Activated T-cell treated with anti-CD3 and anti-CD28 coated beads for 4 hours (primary cell): ENCODE data around the gene C2orf72.
"Not testable (repeated sequence)": the region's sequence is repeated elsewhere in the genome, so short reads cannot be mapped to it uniquely, and the experiment has no call there.

Experiments
- DNase-seq: peaks from one replicate; pipeline ENCODE4 v3.0.0-alpha.2; 2020

Gene C2orf72

DNA sequence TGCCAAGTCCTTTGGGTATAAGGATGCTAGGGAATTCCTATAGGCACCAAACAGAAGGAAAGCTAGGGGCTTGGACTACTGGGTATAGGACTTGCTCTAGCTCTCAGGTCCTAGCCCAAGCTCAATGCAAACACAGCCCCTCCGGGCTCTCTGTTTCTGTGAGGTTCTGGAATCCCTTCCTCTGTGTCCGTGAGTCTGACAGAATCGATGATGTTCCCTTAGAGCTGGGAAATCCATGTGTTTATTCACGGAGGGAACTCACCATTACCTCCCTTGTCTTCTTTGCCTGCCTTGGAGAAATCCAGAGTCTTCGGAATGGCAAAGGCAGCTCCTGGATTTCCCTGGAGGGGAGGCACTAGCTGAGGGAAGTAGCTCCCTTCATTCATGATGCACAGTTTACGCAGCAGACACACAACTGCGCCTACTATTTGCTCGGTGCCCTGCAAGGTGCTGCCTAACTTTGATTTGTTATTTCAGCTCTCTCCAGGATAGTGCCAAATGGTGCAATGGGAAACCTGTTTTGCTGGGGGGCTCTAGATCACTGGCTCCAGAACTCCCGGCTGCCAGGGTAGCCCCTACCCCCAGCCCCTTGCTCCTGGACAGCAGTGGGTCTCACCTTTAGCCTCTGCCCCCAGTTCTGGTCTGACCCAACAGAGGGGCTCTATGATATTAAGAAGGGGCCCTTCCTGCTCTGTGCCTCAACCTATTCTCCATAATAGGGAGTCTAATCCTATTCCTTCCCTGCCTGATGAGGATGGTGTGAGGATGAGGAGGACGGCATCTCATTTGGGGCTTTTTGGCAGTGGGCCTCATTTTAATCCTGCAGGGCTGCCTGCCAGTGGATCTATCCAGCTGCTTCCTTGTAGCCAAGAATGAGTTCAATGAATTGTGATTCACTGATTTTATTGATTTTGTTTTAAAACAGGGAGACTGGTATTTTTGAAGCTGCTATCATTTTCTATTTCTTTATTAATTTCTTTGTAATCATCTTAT is 10.9 kb downstream of the C2orf72 start:
- DNase-seq = no peak

DNA sequence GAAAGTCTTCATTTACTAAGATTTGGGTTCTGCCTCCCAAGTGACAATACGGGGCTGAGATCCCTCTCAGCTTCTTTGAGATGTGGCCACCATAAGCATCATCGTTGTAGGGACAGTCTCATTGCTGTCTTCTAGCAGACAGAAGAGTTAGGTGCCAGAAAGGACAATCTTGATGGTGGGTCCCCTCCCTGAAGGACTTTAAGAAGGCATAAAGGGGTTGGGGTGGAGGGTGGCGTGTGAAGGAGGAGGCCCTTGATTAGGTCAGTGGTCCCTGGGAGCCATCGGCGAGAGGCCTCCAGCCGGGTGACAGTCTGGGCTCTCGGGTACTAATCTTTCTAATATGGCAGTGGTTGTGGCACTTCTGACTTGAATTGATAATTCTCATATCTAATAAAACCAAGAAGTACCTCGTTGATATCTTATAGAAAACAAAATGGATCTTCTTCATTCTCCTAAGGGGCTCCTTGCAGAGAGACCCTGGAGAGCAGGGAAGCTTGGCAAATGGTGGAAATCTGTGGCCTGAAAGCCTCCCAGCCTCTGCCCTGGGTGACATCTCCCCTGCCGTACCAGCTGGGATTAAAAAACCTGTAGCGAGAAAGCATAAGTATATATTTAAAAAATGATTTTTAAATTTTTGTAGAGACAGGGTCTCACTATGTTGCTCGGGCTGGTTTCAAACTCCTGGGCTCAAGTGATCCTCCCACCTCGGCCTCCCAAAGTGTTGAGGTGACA is 12.1 kb downstream of the C2orf72 start:
- DNase-seq = no peak

DNA sequence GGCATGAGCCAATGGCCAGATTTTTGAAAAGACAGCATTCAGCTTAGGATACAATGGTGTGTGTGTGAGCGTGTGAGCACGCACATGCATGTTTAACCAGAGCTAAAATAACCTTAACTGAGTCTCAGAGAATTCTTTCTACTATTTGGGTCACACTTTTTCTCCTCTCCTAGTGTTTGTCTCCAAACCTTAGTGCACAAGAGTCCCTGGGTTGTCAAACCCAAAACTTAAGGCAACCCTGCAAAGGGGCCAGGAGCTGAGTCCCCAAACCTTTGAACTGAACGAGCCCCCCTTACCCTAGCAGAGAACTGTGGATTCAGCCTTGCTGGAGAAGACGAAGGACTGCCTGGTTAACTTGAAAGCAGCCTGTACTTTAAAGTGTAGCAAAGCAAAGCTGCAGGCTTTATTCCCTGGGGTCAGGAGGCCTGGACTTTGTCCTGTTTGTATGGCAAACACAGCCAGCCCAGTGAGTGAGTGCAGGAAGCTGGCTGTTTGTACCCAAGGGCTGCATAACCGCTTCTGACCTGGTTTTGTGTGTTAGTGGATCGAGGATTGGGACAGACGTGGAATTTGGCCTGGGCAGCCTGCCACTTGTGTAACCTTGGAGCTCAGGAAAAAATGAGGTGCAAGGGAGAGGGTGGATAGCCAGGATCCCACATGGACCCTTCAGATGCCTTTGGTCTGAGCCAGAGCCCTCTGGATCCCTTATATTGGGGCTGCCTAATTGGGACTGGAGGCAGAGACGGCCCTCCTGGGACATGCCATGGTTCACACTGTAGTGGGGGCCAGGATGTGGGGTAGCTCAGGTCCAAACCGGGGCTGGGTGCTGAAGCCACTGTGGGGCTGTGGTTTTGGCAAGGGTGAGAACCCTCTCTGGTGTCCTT is 12.9 kb downstream of the C2orf72 start:
- no peak for DNase-seq

DNA sequence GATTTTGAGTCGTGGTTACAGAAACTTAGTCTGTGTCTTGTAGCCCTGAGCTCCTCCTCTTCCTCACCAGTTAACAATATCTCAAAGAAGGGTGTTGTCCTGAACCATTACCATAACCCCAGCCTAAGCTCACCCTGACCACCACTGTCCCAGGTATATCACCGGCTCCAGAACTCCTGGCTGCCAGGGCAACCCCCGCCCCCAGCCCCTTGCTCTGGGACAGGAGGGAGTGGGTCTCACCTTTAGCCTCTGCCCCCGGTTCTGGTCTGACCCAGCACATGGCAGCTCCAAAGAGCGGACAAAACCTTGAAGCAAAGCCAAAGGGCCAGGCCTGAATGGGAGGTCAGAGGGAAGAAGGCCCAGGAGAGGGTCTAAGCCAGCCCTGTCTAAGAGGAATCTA is 13.8 kb downstream of the C2orf72 start:
- DNase-seq = no peak

DNA sequence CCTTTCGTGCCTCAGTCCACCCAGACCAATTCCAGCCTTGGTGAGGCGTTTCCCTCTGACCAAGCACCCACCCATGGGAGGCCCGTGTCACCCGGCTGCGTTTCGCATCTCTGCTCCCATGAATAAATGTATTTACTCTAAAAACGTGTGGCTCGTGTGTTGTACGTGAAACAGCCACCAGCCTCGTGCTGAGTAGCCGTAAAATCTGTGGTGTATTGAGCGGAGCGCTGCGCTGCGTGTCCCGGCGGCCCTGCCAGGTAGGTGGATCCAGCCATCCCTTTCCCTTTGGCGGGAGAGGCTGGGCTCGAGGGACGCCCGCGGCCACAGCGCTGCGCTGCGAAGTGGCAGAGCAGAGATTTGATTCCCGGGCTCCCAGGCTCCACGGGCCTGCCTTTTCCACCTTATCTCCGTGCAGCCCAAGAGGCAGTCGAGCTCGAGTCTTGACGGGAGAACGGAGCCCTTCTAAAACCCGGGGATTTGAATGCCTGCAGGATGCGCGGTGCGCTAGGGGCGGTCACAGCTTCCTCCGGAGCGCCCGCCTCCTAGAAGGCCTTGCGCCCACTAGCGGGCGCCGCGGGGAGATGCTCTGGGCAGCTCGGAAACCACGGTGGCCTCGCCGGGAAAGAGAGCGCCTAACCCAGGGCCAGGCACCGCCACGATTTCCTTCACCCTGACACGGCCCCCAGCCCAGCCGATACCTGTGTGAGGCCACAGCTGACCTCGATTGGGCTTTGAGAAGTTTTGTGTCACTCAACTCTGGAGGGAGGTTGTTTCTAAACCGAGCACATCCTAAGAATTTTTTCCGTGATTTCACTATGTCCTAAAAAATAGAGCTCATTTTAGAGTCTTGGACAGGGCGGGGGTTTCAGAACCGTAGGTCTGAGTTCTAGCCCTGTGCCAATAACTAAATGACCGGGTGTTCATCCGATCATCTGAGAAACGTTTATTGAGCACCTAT is 15.4 kb downstream of the C2orf72 start:
- peak; percentile 71 for DNase-seq

DNA sequence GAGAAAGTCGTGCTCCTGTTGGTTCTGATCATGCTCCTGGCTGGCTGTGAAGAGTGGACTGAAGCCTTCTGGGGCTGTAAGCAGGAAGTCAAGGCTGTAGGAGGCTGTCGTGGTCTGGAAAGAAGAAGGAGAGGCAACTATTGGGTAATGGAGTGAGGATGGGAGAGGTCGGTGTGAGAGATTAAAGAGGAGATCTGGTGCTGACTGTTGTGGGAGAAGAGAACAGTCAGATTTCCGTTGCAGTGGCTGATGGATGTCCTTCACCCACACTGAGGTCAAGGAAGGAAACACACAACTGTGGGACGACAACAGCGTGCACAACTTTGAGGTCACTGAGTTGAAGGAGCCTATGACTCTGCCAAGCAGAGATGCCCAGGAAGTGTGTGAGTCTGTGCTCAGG is 16.5 kb downstream of the C2orf72 start:
- no peak for DNase-seq

DNA sequence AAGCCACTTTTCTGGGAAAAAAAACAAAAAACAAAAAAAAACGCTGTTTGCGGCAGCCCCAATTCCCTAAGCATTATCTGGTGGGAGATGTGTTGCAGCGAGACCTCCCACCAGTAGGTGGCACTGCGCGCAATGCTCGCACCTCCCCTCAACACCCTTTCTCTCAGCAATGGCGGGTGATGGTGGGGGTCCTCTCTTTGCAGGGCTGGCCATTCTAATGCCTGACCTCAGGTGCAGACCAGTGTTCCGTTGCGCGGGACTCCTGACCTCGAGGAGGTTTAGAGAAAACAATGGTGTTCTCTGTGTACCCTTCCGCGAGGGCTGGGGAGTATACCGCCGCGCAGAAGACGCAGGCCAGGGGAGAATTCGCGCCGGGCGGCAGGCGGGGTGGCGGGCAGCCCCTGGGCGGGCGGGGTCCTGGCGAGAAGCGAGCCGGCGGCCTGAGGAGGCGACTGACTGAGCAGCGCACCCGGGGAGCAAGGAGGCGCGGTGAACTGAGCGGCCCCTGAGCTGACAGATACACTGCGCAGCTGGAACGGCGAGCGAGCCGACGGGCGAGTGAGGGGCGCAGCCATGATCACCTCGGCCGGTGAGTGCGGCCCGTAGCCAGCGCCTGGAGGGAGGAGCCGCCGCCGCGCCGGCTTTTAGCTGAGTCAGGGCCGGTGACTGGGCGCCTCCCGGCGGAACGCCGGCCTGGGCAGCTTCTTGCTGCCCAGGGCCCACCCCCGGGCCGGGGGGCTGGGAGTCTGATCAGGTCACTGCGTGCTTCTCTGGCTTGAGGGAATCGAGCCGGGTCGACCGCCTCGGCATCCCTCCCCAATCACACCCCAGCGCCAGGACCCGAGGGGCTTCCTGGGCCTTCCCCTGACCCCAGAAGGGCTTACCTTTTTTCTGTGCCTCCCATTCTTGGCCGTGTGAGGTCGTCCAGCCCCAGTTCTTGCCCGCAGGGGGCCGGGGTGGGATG is 19.4 kb downstream of the C2orf72 start, which contains the start of gene PSMD1:
Gene PSMD1 (plus strand): TSS at position 415 of the 964 bp plus-strand sequence. CDS start 159 bp downstream, at position 574.
- peak; percentile 92 for DNase-seq

DNA sequence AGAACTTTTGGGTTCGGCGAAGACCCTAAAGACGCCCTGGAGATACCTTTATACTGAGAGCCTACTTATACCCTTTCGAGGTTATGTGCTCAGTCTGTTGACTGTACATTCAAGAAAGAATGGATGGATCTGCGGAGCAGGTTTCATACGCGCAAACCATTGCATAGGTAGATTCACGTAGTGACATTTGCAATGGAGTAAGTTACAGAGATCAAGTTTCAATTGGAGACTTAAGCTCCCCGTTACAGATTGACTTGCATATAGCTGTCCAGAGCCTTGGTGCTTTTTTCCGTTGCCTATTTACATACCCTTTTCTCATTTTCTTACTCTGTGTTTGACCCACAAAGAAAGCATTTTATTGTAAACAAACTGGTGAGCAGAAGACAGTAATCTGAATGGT is 20.3 kb downstream of the C2orf72 start:
- DNase-seq = no peak

DNA sequence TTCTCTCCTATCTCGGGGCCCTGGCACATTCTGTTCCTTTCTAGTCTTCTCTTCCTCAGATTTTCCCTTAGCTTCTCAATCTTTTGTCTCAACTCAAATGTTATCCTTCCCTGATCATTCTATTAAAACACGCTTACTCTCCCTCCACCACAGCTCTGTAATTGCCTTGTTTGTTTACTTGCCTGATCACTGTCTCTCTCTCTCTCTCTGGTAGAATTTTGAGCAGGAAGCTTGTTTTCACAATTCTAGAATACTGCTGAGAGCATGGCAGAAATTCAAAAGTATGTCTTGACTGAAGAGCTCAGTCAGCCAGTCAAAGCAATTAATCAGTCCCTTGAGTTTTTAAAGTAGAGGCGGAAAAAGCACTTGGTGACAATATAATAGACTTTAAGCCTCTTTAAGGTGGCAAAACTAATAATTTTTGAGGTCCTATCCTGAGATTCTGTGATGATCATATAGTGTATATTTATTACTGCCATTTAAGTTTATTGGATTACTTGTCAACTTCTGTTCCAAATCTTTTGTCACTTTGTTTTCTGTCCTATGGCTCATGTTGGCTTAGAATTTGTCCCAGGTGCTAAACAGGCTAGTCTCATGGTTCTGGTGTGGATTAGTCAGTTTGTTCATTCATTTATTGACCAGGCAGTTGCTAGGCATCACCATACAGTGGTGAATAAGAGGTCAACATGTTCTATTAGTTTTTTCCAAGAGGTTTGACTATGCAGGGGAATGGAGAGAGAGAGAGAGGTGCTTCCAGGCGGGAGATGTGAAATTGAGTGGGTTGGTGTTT is 21.6 kb downstream of the C2orf72 start:
- DNase-seq = no peak

DNA sequence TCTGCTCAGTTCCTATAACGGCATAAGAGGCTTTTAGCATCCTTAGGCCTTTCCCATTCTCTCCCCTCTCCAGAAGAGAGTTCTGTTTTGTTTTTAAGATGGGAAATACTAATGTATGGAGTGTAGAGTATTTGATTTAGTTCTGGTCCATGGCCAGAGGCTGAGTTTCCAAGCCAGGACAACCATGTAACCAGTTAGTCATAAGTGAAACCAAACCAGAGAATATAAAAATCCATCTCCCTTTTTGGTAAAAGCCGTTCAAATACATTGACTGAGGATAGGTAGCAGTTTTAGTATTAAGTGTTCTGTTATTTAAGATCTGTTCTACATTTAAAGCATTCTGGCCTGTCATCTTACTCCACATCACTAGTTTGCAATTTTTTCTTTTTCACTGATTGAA is 22.4 kb downstream of the C2orf72 start:
- DNase-seq = no peak

DNA sequence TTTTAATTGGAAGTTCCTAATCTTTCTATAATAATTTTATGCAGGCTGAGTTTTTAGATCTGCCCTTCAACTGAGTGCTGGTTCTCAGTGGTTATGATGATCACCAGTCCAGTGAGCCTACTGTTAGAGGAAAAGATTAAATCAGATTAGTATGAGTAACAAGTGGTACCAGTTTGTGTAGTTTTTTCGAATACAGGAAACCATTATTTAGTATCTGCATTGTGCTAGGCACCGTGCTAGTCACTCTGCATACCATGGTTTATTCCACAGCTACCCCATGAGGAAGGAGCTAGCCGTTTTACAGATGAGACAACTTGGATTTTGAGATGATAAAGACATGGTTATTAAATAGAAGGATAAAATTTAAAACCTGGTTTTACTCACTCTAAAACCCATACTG is 25.5 kb downstream of the C2orf72 start:
- no peak for DNase-seq

DNA sequence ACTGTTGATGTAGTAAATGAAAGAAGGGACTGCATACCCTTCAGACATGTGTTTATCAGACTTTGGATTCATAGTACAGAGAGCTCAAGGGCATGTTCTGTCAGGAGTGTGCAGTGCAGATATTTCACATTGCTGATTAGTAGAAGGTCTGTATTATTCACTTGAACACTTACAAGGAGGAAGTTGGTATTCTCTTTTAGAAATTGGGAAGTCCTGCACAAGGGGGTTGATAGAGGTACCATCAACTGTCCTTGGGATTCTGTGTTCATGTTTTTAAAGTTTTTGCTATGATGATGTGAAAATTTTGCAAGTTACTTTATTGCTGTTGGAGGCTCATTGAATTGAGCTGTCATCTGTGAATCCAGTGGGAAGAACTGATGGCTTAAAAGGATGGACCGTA is 26.0 kb downstream of the C2orf72 start:
- no peak for DNase-seq

DNA sequence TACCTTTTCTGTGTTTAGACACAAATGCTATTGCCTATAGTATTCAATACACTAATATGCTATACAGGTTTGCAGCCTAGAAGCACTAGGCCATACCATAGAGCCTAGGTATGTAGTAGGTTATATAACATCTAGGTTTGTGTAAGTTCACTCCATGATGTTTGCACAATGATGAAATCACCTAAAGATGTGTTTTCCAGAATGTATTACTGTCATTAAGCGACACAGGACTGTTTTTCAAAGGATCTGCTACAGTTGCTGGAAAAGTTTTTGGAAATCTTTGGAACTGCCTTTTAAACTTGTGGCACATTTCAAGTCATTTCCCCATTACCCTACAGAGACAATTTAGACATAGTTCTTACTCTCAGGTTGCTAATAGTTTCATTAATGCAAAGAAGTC is 28.6 kb downstream of the C2orf72 start:
- DNase-seq = no peak

DNA sequence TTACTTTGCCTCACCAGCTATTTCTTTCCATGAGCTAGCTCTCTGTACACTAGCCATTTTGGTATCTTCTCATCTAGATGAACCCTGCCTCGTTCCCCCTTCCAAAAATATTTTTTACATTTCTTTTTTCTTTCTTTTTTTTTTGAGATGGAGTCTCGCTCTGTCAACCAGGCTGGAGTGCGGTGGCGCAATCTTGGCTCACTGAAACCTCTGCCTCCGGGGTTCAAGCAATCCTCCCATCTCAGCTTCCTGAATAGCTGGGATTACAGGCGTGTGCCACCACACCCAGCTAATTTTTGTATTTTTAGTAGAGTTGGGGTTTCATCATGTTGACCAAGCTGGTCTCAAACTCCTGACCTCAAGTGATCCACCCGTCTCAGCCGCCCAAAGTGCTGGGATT is 30.2 kb downstream of the C2orf72 start:
- DNase-seq = not testable (repeated sequence)

DNA sequence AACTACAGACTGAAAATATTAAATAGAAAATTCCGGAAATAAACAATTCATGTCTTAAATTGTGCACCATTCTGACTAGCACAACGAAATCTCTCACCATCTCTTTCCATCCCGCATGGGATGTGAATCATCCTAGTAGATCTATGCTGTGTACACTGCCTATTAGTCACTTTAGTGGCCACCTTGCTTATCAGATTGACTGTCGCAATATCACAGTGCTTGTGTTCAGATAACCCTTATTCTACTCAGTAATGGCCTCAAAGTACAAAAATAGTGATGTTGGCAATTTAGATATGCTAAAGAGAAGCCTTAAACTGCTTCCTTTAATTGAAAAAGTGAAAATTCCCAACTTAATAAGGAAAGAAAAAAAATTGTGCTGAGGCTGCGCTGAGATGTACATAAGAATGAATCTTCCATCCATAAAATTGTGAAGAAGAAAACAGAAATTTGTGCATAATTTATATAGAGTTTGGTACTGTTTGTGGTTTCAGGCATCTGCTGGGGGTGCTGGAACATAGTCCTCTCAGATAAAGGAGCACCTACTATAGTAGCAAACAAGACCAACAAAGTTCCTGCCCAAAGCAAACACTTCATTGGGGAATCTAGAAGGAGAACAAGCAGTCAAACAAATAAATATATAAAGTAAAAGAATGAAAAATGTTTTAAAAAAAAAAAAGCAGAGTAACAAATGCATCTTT is 31.4 kb downstream of the C2orf72 start:
- no peak for DNase-seq

DNA sequence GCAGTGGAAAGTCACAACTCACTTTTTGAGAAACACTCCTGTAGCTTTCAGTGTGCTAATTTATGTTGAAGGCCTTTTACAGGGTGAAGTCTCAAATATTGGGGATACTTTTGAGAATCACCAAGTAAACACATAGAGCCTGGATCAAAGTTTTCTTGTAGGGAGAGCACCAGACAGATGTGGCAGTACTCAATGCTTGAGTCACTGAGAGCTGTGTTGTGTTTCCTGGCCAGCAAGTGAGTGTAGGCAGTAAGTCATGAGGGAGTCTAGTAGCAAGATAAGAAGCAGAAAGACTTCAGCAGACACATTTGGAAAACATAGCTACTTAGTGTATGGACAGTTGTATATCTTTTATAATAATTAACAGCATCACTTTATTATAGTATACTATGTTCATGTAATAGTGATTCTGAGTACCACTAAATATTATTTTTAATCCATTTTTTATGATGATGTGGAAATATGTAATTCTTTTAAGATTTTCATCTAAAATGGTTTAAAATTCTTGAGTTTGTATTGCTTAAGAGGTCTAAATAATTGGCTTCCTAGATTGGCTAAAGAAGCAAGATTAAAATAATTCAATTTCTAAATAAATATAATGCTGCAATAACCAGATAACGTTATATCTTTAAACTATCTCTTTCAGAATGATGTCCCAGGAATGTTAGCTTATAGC is 32.2 kb downstream of the C2orf72 start:
- DNase-seq = no peak

DNA sequence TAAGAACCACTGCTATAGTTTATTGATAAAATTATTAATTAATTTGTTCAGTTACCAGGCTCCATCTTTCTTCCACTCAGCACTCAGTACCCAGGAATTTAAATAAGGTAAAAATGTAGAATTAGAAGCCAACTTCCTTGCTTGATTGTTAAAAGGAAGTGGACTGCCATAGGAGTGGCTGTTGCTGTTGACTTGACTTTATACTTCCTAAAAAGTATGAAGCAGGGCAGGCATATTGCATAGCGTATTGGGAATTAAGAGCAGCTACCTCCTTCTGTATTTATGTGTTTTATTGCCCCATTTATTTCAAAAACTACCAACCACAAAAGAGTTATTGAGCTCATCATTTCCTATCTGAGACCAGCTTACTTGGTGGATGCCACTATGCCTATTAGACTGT is 47.2 kb downstream of the C2orf72 start:
- no peak for DNase-seq

DNA sequence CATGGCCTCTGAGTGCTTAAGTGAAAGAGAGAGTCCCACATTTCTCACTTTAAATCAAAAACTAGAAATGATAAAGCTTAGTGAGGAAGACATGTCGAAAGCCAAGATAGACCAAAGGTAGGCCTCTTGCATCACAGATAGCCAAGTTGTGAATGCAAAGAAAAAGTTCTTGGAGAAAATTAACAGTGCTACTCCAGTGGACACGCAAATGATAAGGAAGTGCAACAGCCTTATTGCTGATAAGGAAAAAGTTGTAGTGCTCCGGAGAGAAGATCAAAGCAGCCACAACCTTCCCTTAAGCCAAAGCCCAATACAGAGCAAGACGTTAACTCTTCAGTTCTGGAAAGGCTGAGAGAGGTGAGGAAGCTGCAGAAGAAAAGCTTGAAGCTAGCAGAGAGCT is 51.4 kb downstream of the C2orf72 start:
- DNase-seq = no peak
